ENCODE results near the gene TTLL11. TPM values are rescaled to one million over a fixed set of nuclear protein-coding genes. Genes with fewer than 3 reads are reported as not detected.

Gene TTLL11
- polyA plus RNA-seq, 1 donor (not counting 4 experiments of a cell fraction or from before 2014, with no cell fraction given) = 8.0 TPM

DNA sequence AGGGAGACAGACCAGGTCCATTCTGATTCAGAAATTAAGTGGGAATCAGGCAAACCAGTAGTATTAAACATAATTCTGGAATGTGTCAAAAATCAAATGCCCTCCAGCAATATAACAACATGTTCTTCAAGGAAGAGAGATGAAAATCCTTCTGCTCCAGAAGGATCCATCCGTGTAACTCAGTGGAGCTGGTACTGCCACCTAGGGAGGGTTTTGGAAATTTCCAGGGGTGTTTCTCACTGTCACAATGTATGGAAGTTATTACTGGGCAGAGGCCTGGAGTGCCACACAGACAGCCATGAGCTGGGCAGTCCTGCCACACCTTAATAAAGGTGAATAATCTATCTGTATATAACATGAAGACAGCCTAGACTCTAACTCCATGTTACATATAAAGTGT is 87.5 kb downstream of the TTLL11 start:
- no peak overlapping the region for H3K4me2 ChIP-seq (ENCODE audit: control insufficient read depth, extremely low read depth, insufficient read depth, low read depth, low read length)
- no peaks in the 10 kb centered on the region for H3K27me3 ChIP-seq (ENCODE audit: control insufficient read depth, extremely low read depth, insufficient read depth, low read length)
- no peak overlapping the region for H3K27ac ChIP-seq (ENCODE audit: control insufficient read depth, insufficient read depth, low read length)
- dilution Hi-C loops (cut with MboI; ENCODE audit: extremely low pct_ligation_motif_present, low sequenced_read_pairs) = no loop called here
- H2AFZ ChIP-seq (ENCODE audit: control insufficient read depth, low read length) = no peak overlapping the region
- H3K4me1 ChIP-seq (ENCODE audit: control insufficient read depth, extremely low read depth, insufficient read depth, low read length) = no peaks in the 10 kb centered on the region
- H3K9ac ChIP-seq (ENCODE audit: control insufficient read depth, extremely low read depth, insufficient read depth, low read length) = no peak overlapping the region
- DNase-seq (ENCODE audit: low read depth, low spot score) = no peak
- FAIRE-seq = peak; percentile 67
- no peak for TF ChIP-seq EZH2 (IDR thresholded peaks at IDR 0.05; ENCODE audit: low read length)
- TF ChIP-seq, protein P1, sequence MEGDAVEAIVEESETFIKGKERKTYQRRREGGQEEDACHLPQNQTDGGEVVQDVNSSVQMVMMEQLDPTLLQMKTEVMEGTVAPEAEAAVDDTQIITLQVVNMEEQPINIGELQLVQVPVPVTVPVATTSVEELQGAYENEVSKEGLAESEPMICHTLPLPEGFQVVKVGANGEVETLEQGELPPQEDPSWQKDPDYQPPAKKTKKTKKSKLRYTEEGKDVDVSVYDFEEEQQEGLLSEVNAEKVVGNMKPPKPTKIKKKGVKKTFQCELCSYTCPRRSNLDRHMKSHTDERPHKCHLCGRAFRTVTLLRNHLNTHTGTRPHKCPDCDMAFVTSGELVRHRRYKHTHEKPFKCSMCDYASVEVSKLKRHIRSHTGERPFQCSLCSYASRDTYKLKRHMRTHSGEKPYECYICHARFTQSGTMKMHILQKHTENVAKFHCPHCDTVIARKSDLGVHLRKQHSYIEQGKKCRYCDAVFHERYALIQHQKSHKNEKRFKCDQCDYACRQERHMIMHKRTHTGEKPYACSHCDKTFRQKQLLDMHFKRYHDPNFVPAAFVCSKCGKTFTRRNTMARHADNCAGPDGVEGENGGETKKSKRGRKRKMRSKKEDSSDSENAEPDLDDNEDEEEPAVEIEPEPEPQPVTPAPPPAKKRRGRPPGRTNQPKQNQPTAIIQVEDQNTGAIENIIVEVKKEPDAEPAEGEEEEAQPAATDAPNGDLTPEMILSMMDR (optimal IDR thresholded peaks at IDR 0.05 in 1 of 3, IDR thresholded peaks at IDR 0.05 in 1 of 3, conservative IDR thresholded peaks at IDR 0.05 in 1 of 3; ENCODE audit: extremely low read depth in 1 of 3, insufficient read depth in 2 of 3, low read length in 3 of 3) = peak; percentile 47 to 61 (median 59)
- H3K79me2 ChIP-seq (ENCODE audit: control insufficient read depth, insufficient read depth, low read length) = no peaks in the 10 kb centered on the region
- no peaks in the 10 kb centered on the region for H3K36me3 ChIP-seq (ENCODE audit: control insufficient read depth in 2 of 2, extremely low read depth in 1 of 2, insufficient read depth in 2 of 2, low read length in 2 of 2)
- no peaks in the 10 kb centered on the region for H4K20me1 ChIP-seq (ENCODE audit: control insufficient read depth, extremely low read depth, insufficient read depth, low read length)
- no peaks in the 10 kb centered on the region for H3K9me3 ChIP-seq (ENCODE audit: control insufficient read depth, low read depth, low read length)
- no peaks in the 10 kb centered on the region for H3K9me1 ChIP-seq (ENCODE audit: control insufficient read depth, extremely low read depth, insufficient read depth, low read length)
- no peak overlapping the region for H3K4me3 ChIP-seq (ENCODE audit: control insufficient read depth in 2 of 3, extremely low read depth in 1 of 3, insufficient read depth in 2 of 3, low read depth in 1 of 3, low read length in 3 of 3)

DNA sequence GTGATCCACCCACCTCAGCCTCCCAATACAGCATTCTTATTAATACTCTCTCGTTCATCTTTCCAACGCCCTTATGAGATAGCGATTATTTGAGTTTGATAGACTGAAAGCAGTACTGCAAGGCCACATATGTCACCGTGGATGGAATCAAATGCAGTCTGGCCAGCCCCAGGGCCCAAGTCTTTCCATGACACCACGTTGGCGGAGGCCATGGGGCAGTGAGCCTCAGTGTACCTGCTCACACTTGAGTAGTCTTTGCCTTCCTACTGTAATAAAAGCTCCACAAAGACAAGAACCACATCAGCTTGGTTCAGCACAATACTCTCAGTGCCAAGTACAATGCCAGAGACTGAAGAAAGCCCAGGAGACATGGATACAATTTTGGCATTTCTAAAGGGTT is 88.5 kb downstream of the TTLL11 start:
- no peak overlapping the region for H3K9ac ChIP-seq (ENCODE audit: control insufficient read depth, extremely low read depth, insufficient read depth, low read length)
- H3K36me3 ChIP-seq (ENCODE audit: control insufficient read depth in 2 of 2, extremely low read depth in 1 of 2, insufficient read depth in 2 of 2, low read length in 2 of 2) = no peaks in the 10 kb centered on the region
- H2AFZ ChIP-seq (ENCODE audit: control insufficient read depth, low read length) = no peak overlapping the region
- H3K9me1 ChIP-seq (ENCODE audit: control insufficient read depth, extremely low read depth, insufficient read depth, low read length) = no peaks in the 10 kb centered on the region
- no peak overlapping the region for H3K4me2 ChIP-seq (ENCODE audit: control insufficient read depth, extremely low read depth, insufficient read depth, low read depth, low read length)
- H3K27ac ChIP-seq (ENCODE audit: control insufficient read depth, insufficient read depth, low read length) = no peak overlapping the region
- dilution Hi-C loops (cut with MboI; ENCODE audit: extremely low pct_ligation_motif_present, low sequenced_read_pairs) = no loop called here
- FAIRE-seq (no peak), DNase-seq (ENCODE audit: low read depth, low spot score) (no peak)
- no peaks in the 10 kb centered on the region for H4K20me1 ChIP-seq (ENCODE audit: control insufficient read depth, extremely low read depth, insufficient read depth, low read length)
- TF ChIP-seq, protein P1 (optimal IDR thresholded peaks at IDR 0.05 in 1 of 3, IDR thresholded peaks at IDR 0.05 in 1 of 3, conservative IDR thresholded peaks at IDR 0.05 in 1 of 3; ENCODE audit: extremely low read depth in 1 of 3, insufficient read depth in 2 of 3, low read length in 3 of 3) = no peak
- TF ChIP-seq EZH2 (IDR thresholded peaks at IDR 0.05; ENCODE audit: low read length) = no peak
- H3K79me2 ChIP-seq (ENCODE audit: control insufficient read depth, insufficient read depth, low read length) = no peaks in the 10 kb centered on the region
- H3K4me3 ChIP-seq (ENCODE audit: control insufficient read depth in 2 of 3, extremely low read depth in 1 of 3, insufficient read depth in 2 of 3, low read depth in 1 of 3, low read length in 3 of 3) = no peak overlapping the region
- no peaks in the 10 kb centered on the region for H3K4me1 ChIP-seq (ENCODE audit: control insufficient read depth, extremely low read depth, insufficient read depth, low read length)
- no peaks in the 10 kb centered on the region for H3K27me3 ChIP-seq (ENCODE audit: control insufficient read depth, extremely low read depth, insufficient read depth, low read length)
- H3K9me3 ChIP-seq (ENCODE audit: control insufficient read depth, low read depth, low read length) = no peaks in the 10 kb centered on the region

Measured in keratinocyte (primary cell).